ENCODE data around the gene AZIN2. TPM values are rescaled to one million over a fixed set of nuclear protein-coding genes. Genes with fewer than 3 reads are reported as not detected.

Gene AZIN2
- total and polyA plus RNA-seq, 2 of the 8 experiments (the other 6 are each of a cell fraction or from before 2014, with no cell fraction given): 0.22 to 0.91 TPM

DNA sequence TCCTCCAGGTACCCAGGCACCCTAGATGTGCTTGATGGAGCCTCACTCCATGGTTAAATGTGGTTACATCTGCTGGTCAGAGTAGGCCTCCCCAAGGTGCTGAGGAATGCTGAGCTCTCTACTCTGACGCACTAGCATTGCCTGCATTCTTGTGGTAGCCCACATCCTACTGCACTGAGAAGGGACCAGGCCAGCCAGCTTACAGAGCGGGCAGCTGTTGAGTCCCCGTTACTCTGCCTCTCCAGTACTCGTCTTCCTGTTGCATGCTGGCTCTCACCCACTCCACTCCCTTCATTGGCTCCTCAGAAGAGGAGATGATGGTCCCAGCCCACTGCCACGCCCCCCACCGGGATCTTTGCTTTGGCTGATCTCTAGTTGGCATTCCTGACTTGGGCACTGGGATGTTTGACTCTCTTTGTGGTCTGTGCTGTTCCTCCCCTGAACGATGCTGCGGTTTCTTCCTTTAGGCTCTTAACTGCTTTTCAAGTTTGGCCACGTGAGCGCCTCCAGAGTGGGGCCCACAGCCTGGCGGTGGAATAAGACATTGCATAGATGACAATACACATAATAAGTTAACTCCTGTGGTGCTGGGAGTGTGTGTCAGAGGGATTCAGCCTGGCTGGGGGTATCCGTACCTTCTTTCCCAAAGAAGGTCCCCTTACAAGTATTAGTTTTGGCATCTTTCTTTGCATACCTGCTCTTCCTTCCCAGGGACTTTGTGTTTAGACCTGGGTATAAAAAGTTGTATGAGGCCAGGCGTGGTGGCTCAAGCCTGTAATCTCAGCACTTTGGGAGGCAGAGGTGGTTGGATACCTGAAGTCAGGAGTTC lies 18.6 kb downstream of the AZIN2 start:
- DNase-seq (ENCODE audit: low read depth in 1 of 2, low spot score in 2 of 2): peak in 1 of 2 experiments; percentile 52
- Histone ChIP-seq H3K27ac (ENCODE audit: low read depth, low read length) (no peak overlapping the region), H2BK5ac (ENCODE audit: low read depth, low read length) (peak overlapping the region; percentile 77; the same call in 1 of the 2 replicates), H3K4me1 (replicated peaks in 1 of 4; ENCODE audit: control insufficient read depth in 3 of 4, insufficient read depth in 4 of 4, low read length in 3 of 4) (peaks cover 0 to 3% (median 1%) of the 10 kb centered on the region in 4 experiments; a peak in 3 of 7 replicates), H3K4me3 (ENCODE audit: extremely low read depth in 1 of 4, insufficient read depth in 2 of 4, low read depth in 3 of 4, low read length in 4 of 4) (no peak overlapping the region), H2AFZ (ENCODE audit: low read length) (peak overlapping the region; percentile 24; the same call in 1 of the 2 replicates), H3K23me2 (ENCODE audit: low read depth, low read length) (no peaks in the 10 kb centered on the region), H2BK20ac (ENCODE audit: low read length) (no peak overlapping the region), H3K27me3 (replicated peaks in 1 of 4; ENCODE audit: control insufficient read depth in 3 of 4, extremely low read depth in 1 of 4, insufficient read depth in 3 of 4, low read length in 3 of 4) (peaks cover 0 to 3% (median 1%) of the 10 kb centered on the region in 4 experiments; a peak in 1 of 7 replicates), H3K9me3 (ENCODE audit: insufficient read depth in 2 of 2, low read depth in 1 of 2, low read length in 1 of 2) (no peaks in the 10 kb centered on the region), H4K20me1 (replicated peaks in 1 of 2; ENCODE audit: control insufficient read depth in 1 of 2, insufficient read depth in 2 of 2, low read length in 2 of 2) (no peaks in the 10 kb centered on the region), H3K14ac (ENCODE audit: insufficient read length) (no peak overlapping the region), H3K4ac (replicated peaks; ENCODE audit: insufficient read length, low read depth, low read length) (no peak overlapping the region), H2BK12ac (ENCODE audit: low read depth, low read length) (0 out of 2 replicates have a peak overlapping the region, but pooled peaks have one; percentile 60), H3K36me3 (ENCODE audit: control insufficient read depth in 2 of 4, insufficient read depth in 4 of 4, low read length in 3 of 4) (no peaks in the 10 kb centered on the region), H3K79me1 (ENCODE audit: low read depth, low read length) (no peaks in the 10 kb centered on the region), H3K79me2 (ENCODE audit: control insufficient read depth in 1 of 2, insufficient read depth in 2 of 2, low read length in 2 of 2) (no peaks in the 10 kb centered on the region), H3K18ac (ENCODE audit: extremely low read depth, low read length) (no peak overlapping the region; the same call in none of the 2 replicates), H2AK5ac (ENCODE audit: low read depth, low read length) (no peak overlapping the region), H2BK15ac (ENCODE audit: low read length) (peak overlapping the region; percentile 75; the same call in 1 of the 2 replicates), H4K8ac (ENCODE audit: extremely low read depth, insufficient read depth, low read length) (no peak overlapping the region), H3K4me2 (ENCODE audit: insufficient read depth in 1 of 2, low read depth in 2 of 2, low read length in 2 of 2) (0 out of 4 replicates have a peak overlapping the region, but pooled peaks of 1 of the 2 experiments have one; percentile 2), H2BK120ac (replicated peaks; ENCODE audit: low read depth, low read length) (no peak overlapping the region), H4K5ac (ENCODE audit: insufficient read length, low read depth, low read length) (no peak overlapping the region), H3K23ac (ENCODE audit: insufficient read length) (no peak overlapping the region), H4K91ac (replicated peaks; ENCODE audit: insufficient read length, low read length) (no peak overlapping the region), H3K9ac (replicated peaks in 1 of 4; ENCODE audit: extremely low read depth in 1 of 4, low read depth in 3 of 4, low read length in 3 of 4) (no peak overlapping the region), H3K56ac (replicated peaks; ENCODE audit: insufficient read length, low read depth, low read length) (no peak overlapping the region)
- ChIA-PET POLR2A (ENCODE audit: partially characterized antibody) (no interaction called here), CTCF (ENCODE audit: partially characterized antibody) (interaction anchor here (0.6 kb wide), 1 partner anchor 37 kb away, joined by 3 read pairs; no protein-coding TSS in a partner anchor)
- WGBS, 2 experiments (ENCODE audit: extremely low coverage in 1 of 2, insufficient coverage in 1 of 2, insufficient read length in 1 of 2, insufficient replicate concordance in 2 of 2, low coverage in 1 of 2, low lambda C conversion rate in 2 of 2, missing lambda C conversion rate in 1 of 2): 86% methylated on average over 13 of the region's 13 CpGs; no CpG with 5 or more reads in 1 of the 2 experiments
- no peak for TF ChIP-seq SP4 (IDR thresholded peaks at IDR 0.05; ENCODE audit: low read length)
- no peak for TF ChIP-seq CHD2 (IDR thresholded peaks at IDR 0.05; ENCODE audit: low read length)
- no peak for TF ChIP-seq POU5F1 (IDR thresholded peaks at IDR 0.05; ENCODE audit: low read depth, low read length)
- TF ChIP-seq PHF8 (conservative IDR thresholded peaks at IDR 0.05; ENCODE audit: low read depth, low read length): no peak
- TF ChIP-seq SAP30 (IDR thresholded peaks at IDR 0.05; ENCODE audit: insufficient read depth, insufficient replicate concordance, low read length): no peak
- no peak for TF ChIP-seq SIRT6 (IDR thresholded peaks at IDR 0.05; ENCODE audit: low read length)
- TF ChIP-seq POLR2AphosphoS5 (IDR thresholded peaks at IDR 0.05; ENCODE audit: low read depth, low read length): no peak
- TF ChIP-seq TEAD4 (IDR thresholded peaks at IDR 0.05; ENCODE audit: low read depth, low read length): peak; percentile 57
- TF ChIP-seq HDAC2 (IDR thresholded peaks at IDR 0.05; ENCODE audit: borderline replicate concordance in 1 of 2, low read depth in 2 of 2, low read length in 2 of 2): no peak
- no peak for TF ChIP-seq RFX5 (IDR thresholded peaks at IDR 0.05; ENCODE audit: borderline replicate concordance, low read depth, low read length)
- TF ChIP-seq ASH2L (IDR thresholded peaks at IDR 0.05; ENCODE audit: low read length): peak; percentile 20
- FAIRE-seq: no peak

Data from H1 (cell line).